Measurements from ENCODE around the gene ARHGAP8.

GRCh38 chr22:44845796-44846720 lies 93.7 kb downstream of the ARHGAP8 start:
- TF ChIP-seq EZH2 (IDR thresholded peaks at IDR 0.05; ENCODE audit: borderline replicate concordance), result no peak
- no peak for TF ChIP-seq CTCF (IDR thresholded peaks at IDR 0.05; ENCODE audit: poor library complexity)
- TF ChIP-seq EZH2phosphoT487 (IDR thresholded peaks at IDR 0.05; ENCODE audit: low read depth, severe bottlenecking, unreplicated experiment), result no peak

Measured in hepatocyte (in vitro differentiated cells).